ENCODE data around the gene LSM2.
"Not testable (repeated sequence)": the region's sequence is repeated elsewhere in the genome, so short reads cannot be mapped to it uniquely, and the experiment has no call there.

The LSM2 gene

GRCh38 chr6:31821301-31822035 is 14.7 kb upstream of the LSM2 start:
- no peak for DNase-seq (ENCODE audit: low read depth, low spot score)
- H3K4me3 ChIP-seq (ENCODE audit: low read depth, low read length), result peak overlapping the region; percentile 64
- ChIA-PET POLR2A (interaction anchor here (2.7 kb wide), 1 partner anchor 7 kb away, joined by 10 read pairs; the partner anchor contains the start of genes HSPA1A and HSPA1L), CTCF (interaction anchor here (0.7 to 1.3 kb wide), 2 partner anchors 26 to 223 kb away, joined by 3 read pairs; partner anchors contain the start of gene VARS1)
- TF ChIP-seq, protein P1, sequence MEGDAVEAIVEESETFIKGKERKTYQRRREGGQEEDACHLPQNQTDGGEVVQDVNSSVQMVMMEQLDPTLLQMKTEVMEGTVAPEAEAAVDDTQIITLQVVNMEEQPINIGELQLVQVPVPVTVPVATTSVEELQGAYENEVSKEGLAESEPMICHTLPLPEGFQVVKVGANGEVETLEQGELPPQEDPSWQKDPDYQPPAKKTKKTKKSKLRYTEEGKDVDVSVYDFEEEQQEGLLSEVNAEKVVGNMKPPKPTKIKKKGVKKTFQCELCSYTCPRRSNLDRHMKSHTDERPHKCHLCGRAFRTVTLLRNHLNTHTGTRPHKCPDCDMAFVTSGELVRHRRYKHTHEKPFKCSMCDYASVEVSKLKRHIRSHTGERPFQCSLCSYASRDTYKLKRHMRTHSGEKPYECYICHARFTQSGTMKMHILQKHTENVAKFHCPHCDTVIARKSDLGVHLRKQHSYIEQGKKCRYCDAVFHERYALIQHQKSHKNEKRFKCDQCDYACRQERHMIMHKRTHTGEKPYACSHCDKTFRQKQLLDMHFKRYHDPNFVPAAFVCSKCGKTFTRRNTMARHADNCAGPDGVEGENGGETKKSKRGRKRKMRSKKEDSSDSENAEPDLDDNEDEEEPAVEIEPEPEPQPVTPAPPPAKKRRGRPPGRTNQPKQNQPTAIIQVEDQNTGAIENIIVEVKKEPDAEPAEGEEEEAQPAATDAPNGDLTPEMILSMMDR (IDR thresholded peaks at IDR 0.05; ENCODE audit: insufficient read depth, low read length, missing control alignments), result no peak

DNA sequence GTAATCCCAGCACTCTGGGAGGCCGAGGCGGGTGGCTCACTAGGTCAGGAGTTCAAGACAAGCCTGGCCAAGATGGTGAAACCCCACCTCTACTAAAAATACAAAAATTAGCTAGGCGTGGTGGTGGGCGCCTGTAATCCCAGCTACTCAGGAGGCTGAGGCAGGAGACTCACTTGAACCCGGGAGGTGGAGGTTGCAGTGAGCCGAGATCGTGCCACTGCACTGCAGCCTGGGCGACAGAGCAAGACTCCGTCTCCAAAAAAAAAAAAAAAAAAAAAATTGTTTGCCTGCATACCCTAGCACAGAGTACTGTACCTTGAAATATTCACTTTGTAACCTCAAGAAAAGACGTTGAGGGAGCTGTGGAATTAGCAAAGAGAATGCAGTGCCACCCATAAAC is 13.6 kb upstream of the LSM2 start:
- POLR2A ChIA-PET, result interaction anchor here (0.6 kb wide), 1 partner anchor 14 kb away, joined by 3 read pairs; the partner anchor contains the start of gene LSM2
- H3K4me3 ChIP-seq (ENCODE audit: low read depth, low read length); DNase-seq (ENCODE audit: low read depth, low spot score): not testable (repeated sequence)
- CTCF ChIA-PET, result interaction anchor here (1.1 to 1.3 kb wide), 2 partner anchors 25 to 51 kb away, joined by 3 to 4 read pairs; partner anchors contain the start of gene VARS1

DNA sequence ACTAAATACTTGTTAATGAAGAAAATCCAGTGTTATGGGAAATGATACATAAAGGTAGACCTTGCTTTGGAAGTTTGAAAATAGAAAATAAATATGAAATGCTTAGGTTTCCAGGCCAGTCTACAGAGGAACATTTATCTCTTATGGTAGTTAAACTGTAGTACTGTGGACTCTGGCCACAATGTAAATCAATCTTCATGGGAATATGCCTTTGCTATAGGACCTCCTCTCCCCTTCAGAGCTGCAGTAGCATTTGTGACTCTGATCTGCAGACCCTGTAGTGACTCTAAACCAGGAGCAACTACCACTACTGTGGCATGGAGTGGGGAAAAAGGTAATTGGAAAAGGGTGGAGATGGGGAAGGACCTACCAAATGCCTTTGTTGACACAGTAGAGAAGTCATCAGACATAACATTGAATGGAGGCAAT is 13.1 kb upstream of the LSM2 start:
- POLR2A ChIA-PET, result interaction anchor here (0.6 kb wide), 1 partner anchor 13 kb away, joined by 3 read pairs; the partner anchor contains the start of gene LSM2
- TF ChIP-seq, protein P1 (IDR thresholded peaks at IDR 0.05; ENCODE audit: insufficient read depth, low read length, missing control alignments), result no peak
- H3K4me3 ChIP-seq (ENCODE audit: low read depth, low read length), result no peak overlapping the region
- CTCF ChIA-PET, result interaction anchor here (1.1 to 1.3 kb wide), 3 partner anchors 13 to 50 kb away, joined by 3 to 4 read pairs (median 3); partner anchors contain the start of genes LSM2 and VARS1
- DNase-seq (ENCODE audit: low read depth, low spot score), result no peak

DNA sequence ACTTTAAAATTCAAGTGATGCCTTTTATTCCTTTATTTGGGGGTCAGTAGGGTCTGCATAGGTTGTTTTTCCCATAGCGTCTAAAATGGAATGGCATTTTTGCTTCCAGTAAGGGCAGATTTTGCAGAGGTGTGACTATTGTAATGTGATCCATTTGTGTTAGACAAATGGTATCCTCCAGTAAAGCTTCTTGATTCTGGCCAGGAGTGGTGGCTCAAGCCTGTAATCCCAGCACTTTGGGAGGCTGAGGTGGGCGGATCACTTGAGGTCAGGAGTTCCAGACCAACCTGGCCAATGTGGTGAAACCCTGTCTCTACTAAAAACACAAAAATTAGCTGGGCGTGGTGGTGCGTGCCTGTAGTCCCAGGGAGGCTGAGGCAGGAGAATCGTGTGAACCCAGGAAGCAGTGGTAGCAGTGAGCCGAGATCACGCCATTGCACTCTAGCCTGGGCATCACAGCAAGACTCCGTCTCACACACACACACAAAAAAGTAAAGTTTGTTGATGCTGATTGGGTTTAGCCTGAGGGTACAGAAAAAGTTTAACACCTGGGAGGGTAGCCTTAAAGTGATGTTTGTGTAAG is 11.3 kb upstream of the LSM2 start:
- peak overlapping the region; percentile 52 for H3K4me3 ChIP-seq (ENCODE audit: low read depth, low read length)
- ChIA-PET POLR2A (interaction anchor here (0.6 to 1.5 kb wide), 3 partner anchors 10 to 130 kb away, joined by 3 to 4 read pairs (median 4); partner anchors contain the start of genes DDAH2 and HSPA1B), CTCF (interaction anchor here (1.0 kb wide), 1 partner anchor 12 kb away, joined by 4 read pairs; the partner anchor contains the start of gene LSM2)
- not testable (repeated sequence) for DNase-seq (ENCODE audit: low read depth, low spot score)

DNA sequence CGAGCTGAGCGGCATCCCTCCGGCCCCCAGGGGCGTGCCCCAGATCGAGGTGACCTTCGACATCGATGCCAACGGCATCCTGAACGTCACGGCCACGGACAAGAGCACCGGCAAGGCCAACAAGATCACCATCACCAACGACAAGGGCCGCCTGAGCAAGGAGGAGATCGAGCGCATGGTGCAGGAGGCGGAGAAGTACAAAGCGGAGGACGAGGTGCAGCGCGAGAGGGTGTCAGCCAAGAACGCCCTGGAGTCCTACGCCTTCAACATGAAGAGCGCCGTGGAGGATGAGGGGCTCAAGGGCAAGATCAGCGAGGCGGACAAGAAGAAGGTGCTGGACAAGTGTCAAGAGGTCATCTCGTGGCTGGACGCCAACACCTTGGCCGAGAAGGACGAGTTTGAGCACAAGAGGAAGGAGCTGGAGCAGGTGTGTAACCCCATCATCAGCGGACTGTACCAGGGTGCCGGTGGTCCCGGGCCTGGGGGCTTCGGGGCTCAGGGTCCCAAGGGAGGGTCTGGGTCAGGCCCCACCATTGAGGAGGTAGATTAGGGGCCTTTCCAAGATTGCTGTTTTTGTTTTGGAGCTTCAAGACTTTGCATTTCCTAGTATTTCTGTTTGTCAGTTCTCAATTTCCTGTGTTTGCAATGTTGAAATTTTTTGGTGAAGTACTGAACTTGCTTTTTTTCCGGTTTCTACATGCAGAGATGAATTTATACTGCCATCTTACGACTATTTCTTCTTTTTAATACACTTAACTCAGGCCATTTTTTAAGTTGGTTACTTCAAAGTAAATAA is 10.6 kb upstream of the LSM2 start:
- peak overlapping the region; percentile 52 for H3K4me3 ChIP-seq (ENCODE audit: low read depth, low read length)
- POLR2A ChIA-PET, result interaction anchor here (1.5 kb wide), 2 partner anchors 10 to 88 kb away, joined by 4 read pairs; partner anchors contain the start of genes DDAH2 and HSPA1B
- not testable (repeated sequence) for DNase-seq (ENCODE audit: low read depth, low spot score)
- CTCF ChIA-PET, result interaction anchor here (1.0 kb wide), 1 partner anchor 11 kb away, joined by 4 read pairs; the partner anchor contains the start of gene LSM2

GRCh38 chr6:31815025-31815838 is 8.5 kb upstream of the LSM2 start, which contains the start of the genes HSPA1A and HSPA1L:
Gene HSPA1A (plus strand): TSS chr6:31815543. CDS start chr6:31815757, 214 bp downstream.
Gene HSPA1L (minus strand): TSS chr6:31815283. CDS start chr6:31811972, 3,311 bp downstream.
- peak; percentile 63 for DNase-seq (ENCODE audit: low read depth, low spot score)
- TF ChIP-seq, protein P1 (IDR thresholded peaks at IDR 0.05; ENCODE audit: insufficient read depth, low read length, missing control alignments), result no peak
- ChIA-PET POLR2A (interaction anchor here (0.7 to 3.3 kb wide), 20 partner anchors 8 to 314 kb away, joined by 3 to 45 read pairs (median 4); partner anchors contain the start of genes ABHD16A, CLIC1, DDAH2 and DDX39B), CTCF (interaction anchor here (0.7 to 3.3 kb wide), 4 partner anchors 15 to 86 kb away, joined by 3 to 10 read pairs (median 6); partner anchors contain the start of genes DDAH2 and VARS1)
- H3K4me3 ChIP-seq (ENCODE audit: low read depth, low read length), result peak within 1 kb of the TSS; percentile 80

Data from AG04449 (cell line).